BLaER1 treated with 17β-estradiol and CSF1 and Interleukin-3, amounts not matched to agents 10 nM and 100 nM (cell line): Measurements from ENCODE around the gene CSNK1G2.
A peak's percentile ranks its signal among the peaks of the same experiment; 100 is the strongest.

ENCODE experiments used
- H3K27ac ChIP-seq, 11 experiments: shearing (Covaris generic); formaldehyde crosslinking; 2 replicates each; pipeline ENCODE4 v1.8.1; 2022
- H3K27me3 ChIP-seq, 11 experiments: shearing (Covaris generic); formaldehyde crosslinking; 2 replicates each; pipeline ENCODE4 v1.8.1; 2022
- H3K36me3 ChIP-seq, 11 experiments: shearing (Covaris generic); formaldehyde crosslinking; 2 replicates each; pipeline ENCODE4 v1.8.1; 2022
- H3K4me1 ChIP-seq, 10 experiments: shearing (Covaris generic); formaldehyde crosslinking; 2 replicates each; pipeline ENCODE4 v1.8.1; 2022
- H3K4me2 ChIP-seq, 11 experiments: shearing (Covaris generic); formaldehyde crosslinking; 2 replicates each; pipeline ENCODE4 v1.8.1; 2022
- H3K4me3 ChIP-seq, 10 experiments: shearing (Covaris generic); formaldehyde crosslinking; 2 replicates each; pipeline ENCODE4 v1.8.1; 2022
- H3K9ac ChIP-seq, 11 experiments: shearing (Covaris generic); formaldehyde crosslinking; 2 replicates each; pipeline ENCODE4 v1.8.1; 2022
- H3K9me3 ChIP-seq, 11 experiments: shearing (Covaris generic); formaldehyde crosslinking; replicated peaks in 1 of 11; 2 replicates each; pipeline ENCODE4 v1.8.1; 2022
- H4K20me1 ChIP-seq, 11 experiments: shearing (Covaris generic); formaldehyde crosslinking; 2 replicates each; pipeline ENCODE4 v1.8.1; 2022
- Cebpa-rat ChIP-seq, 11 experiments: shearing (Covaris generic); IDR thresholded peaks; 2 replicates each; pipeline ENCODE4 v1.8.1; 2022

The CSNK1G2 gene

DNA sequence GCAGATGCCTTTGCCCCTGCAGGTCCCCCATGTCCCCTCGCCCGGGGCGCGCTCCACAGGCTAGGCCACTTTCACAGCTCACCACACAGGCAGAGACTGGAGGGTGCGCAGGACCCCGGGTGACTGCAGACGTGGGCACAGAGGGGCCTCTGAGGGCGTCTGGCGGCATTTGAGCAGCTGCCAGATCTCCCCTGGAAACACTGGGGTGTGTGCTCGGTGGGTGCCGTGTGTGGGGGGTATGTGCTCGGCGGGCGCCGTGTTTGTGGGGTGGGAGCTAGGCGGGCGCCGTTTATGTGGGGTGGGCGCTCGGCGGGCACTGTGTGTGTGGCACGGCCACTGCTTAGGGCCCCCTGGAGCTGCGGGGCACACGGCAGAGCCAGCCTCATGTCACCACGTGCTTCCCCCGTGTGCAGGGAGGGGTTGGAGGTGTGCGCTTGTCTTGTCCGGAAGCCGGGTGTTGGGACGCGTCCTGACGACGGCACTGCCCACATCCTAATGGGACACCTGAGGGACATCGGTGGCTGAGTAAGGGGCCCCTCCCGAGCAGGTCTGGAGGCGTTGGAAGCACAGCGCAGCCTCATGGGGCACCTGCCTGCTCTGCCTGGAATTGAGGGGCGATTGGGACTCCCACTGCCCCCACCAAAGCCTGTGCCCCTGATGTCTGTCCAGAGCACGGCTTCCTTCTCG, 16.7 kb downstream of the CSNK1G2 start:
- H3K4me1 ChIP-seq: peaks cover 56 to 94% (median 85%) of the 10 kb centered on the region in 10 experiments
- no peak overlapping the region for H3K27ac ChIP-seq
- no peak overlapping the region for H3K4me3 ChIP-seq
- peaks cover 10 to 44% (median 16%) of the 10 kb centered on the region in 11 experiments; a peak in 20 of 22 replicates for H3K36me3 ChIP-seq
- no peaks in the 10 kb centered on the region for H3K9me3 ChIP-seq
- H3K27me3 ChIP-seq: no peaks in the 10 kb centered on the region
- peak overlapping the region in 7 of 11 experiments; percentile 2 to 32 (median 12); a peak in 7 of 22 replicates for H3K4me2 ChIP-seq
- H4K20me1 ChIP-seq: peaks cover 94 to 95% (median 95%) of the 10 kb centered on the region in 11 experiments
- no peak for TF ChIP-seq Cebpa-rat (IDR thresholded peaks at IDR 0.05)
- H3K9ac ChIP-seq: no peak overlapping the region; a peak in 2 of 22 replicates

DNA sequence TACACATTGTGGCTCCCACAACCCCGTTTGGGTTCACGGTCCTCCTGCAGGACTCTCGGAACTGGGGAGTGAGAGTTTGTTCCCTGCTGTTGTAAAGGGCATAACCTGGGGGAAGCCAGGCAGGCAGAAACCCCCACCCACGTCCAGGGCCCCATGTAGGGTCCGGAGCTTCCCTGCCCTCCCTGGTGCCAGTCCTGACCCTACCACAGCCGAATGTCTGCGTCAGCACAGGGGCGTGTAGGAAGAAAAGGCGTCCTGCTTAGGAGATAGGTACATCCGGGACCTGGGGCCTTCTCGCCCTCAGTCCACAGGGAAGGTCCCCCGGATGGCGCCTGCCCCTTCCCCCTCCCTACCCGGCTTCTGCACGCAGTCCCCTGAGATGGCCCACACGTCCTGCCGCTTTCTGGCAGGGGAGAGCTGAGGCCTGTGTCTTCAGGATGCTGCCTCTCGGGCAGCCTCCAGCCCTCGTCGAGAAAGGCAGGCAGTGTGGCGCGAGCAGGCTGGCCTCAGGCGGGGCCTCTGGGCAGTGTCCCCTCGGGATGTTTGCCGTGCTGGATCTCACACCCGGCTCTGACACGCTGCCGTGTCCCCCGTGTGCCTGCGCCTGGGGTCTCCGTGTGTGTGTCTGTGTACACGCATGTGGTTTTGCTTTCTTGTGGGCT, 19.1 kb downstream of the CSNK1G2 start:
- Histone ChIP-seq H3K9ac (peak overlapping the region in 10 of 11 experiments; percentile 49 to 76 (median 66); a peak in 19 of 22 replicates), H3K27me3 (no peaks in the 10 kb centered on the region), H3K4me3 (peak overlapping the region in 8 of 10 experiments; percentile 24 to 60 (median 47); a peak in 11 of 20 replicates), H3K4me2 (peak overlapping the region; percentile 93 to 100 (median 97)), H3K27ac (peak overlapping the region in 9 of 11 experiments; percentile 0 to 75 (median 61); a peak in 14 of 22 replicates), H3K36me3 (peaks cover 6 to 43% (median 22%) of the 10 kb centered on the region in 11 experiments; a peak in 19 of 22 replicates), H3K9me3 (no peaks in the 10 kb centered on the region), H4K20me1 (peaks cover 81 to 95% (median 93%) of the 10 kb centered on the region in 11 experiments), H3K4me1 (peaks cover 40 to 82% (median 69%) of the 10 kb centered on the region in 10 experiments)
- TF ChIP-seq Cebpa-rat (IDR thresholded peaks at IDR 0.05): no peak

DNA sequence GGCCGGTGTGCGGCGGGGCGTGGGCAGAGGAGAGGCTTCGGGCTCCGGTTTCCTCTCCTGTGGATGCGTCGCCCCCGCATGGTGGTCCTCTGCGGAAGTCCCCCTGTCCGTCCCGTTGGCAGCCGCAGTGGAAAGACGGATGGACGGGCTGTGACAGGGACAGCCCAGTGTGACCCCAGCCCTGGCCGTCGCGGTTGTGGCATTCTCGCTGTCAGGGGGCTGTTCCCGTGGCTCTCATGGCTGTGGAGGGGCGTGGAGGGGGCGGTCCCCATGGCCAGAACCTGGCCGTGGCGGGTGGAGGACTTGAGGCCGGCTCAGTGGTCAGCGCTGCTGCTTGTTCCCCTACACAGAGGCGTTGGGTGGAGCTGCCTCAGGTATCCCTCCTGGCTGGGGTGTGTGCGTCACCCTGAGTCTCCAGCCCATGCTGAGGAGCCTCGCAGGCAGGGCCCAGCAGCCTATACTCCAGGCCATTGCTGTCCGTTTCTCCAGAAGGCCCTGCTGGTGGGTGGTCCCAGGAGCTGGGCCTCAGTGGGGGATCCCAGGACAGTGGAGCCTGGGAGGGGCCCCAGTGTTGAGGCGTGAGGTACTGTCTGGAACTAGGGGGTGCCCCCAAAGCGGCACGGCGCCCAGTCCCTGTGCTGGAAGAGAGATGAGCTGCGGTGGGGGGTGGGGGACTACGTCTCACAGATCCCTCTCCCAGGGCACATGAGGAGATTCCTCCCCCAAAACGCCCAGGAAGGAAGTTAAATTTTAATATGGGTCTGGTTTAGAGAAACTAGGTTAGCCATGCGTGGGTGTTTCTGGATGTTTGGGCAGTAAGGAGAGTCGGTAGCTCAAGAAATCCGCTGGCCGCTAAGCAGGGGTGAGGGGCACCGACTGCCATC, 20.3 kb downstream of the CSNK1G2 start:
- peaks cover 79 to 95% (median 93%) of the 10 kb centered on the region in 11 experiments for H4K20me1 ChIP-seq

DNA sequence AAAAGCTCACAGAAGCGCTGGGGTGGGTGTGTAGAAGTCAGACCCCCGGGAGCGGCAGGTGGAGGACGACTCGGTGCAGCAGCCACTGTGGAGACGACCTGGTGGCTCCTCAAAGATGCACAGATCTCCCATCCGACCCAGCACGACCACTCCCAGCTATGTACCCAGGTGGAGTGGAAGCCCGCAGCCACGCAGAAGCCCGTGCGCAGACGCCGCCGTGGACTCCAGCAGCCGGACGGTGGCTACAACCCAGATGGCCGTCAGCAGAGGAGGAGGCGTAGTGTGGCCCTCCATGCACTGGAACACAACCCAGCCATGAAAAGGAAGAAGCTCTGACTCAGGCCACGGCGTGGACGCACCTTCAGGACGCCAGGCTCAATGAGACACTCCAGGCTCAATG, 21.7 kb downstream of the CSNK1G2 start:
- peak overlapping the region in 1 of 11 experiments; percentile 76; a peak in 2 of 22 replicates for H3K9ac ChIP-seq
- peaks cover 6 to 37% (median 22%) of the 10 kb centered on the region in 11 experiments; a peak in 19 of 22 replicates for H3K36me3 ChIP-seq
- H3K9me3 ChIP-seq: no peaks in the 10 kb centered on the region
- no peaks in the 10 kb centered on the region for H3K27me3 ChIP-seq
- H3K4me2 ChIP-seq: peak overlapping the region in 8 of 11 experiments; percentile 93 to 100 (median 98); a peak in 11 of 22 replicates
- no peak for TF ChIP-seq Cebpa-rat (IDR thresholded peaks at IDR 0.05)
- no peak overlapping the region for H3K4me3 ChIP-seq
- H4K20me1 ChIP-seq: peaks cover 78 to 95% (median 91%) of the 10 kb centered on the region in 11 experiments
- peaks cover 54 to 82% (median 73%) of the 10 kb centered on the region in 10 experiments for H3K4me1 ChIP-seq
- peak overlapping the region in 1 of 11 experiments; percentile 75; a peak in 1 of 22 replicates for H3K27ac ChIP-seq

More for the DNA sequence above, 20.3 kb downstream of the CSNK1G2 start:
- H3K4me1 ChIP-seq: peaks cover 42 to 82% (median 70%) of the 10 kb centered on the region in 10 experiments
- H3K9me3 ChIP-seq: no peaks in the 10 kb centered on the region
- no peak for TF ChIP-seq Cebpa-rat (IDR thresholded peaks at IDR 0.05)
- peak overlapping the region; percentile 12 to 75 (median 61); a peak in 20 of 22 replicates for H3K27ac ChIP-seq
- peak overlapping the region; percentile 49 to 76 (median 69) for H3K9ac ChIP-seq
- peak overlapping the region; percentile 20 to 60 (median 46); a peak in 19 of 20 replicates for H3K4me3 ChIP-seq
- no peaks in the 10 kb centered on the region for H3K27me3 ChIP-seq
- peak overlapping the region; percentile 93 to 100 (median 97) for H3K4me2 ChIP-seq
- peaks cover 6 to 42% (median 22%) of the 10 kb centered on the region in 11 experiments; a peak in 19 of 22 replicates for H3K36me3 ChIP-seq

DNA sequence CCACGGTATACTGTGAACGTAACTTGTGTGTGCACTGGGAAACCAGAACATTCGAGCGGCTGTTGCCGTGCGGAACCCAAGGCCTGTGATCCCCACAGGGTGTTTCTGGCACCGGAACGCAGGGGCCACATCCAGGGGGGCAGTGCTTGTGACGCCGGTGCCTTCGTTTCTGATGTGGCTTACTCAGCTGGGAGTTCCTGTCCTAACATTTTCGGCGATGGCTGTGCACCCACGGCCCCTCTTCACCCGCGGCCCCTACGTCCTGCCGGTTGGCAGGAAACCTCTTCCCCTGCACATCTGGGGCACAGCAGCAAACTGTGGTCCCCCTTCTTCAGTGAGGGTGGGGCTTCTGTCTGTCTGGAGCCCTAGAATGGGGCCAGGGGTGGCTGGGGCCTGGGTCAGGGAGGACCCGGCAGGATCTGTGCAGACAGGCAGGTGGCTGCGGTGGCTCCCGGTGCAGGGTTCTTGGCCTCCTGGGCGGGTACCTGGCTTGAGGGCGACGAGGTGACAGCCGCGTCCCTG, 26.2 kb downstream of the CSNK1G2 start:
- H3K4me2 ChIP-seq: peak overlapping the region; percentile 52 to 93 (median 81)
- H3K27me3 ChIP-seq: no peaks in the 10 kb centered on the region
- peak overlapping the region in 3 of 10 experiments; percentile 21 to 37 (median 32); a peak in 3 of 20 replicates for H3K4me3 ChIP-seq
- peaks cover 77 to 99% (median 92%) of the 10 kb centered on the region in 11 experiments for H4K20me1 ChIP-seq
- peak overlapping the region in 5 of 11 experiments; percentile 0 to 42 (median 18); a peak in 5 of 22 replicates for H3K27ac ChIP-seq
- H3K4me1 ChIP-seq: peaks cover 23 to 46% (median 39%) of the 10 kb centered on the region in 10 experiments
- H3K9ac ChIP-seq: peak overlapping the region; percentile 0 to 60 (median 29); a peak in 11 of 22 replicates
- no peaks in the 10 kb centered on the region for H3K9me3 ChIP-seq
- H3K36me3 ChIP-seq: peaks cover 29 to 71% (median 47%) of the 10 kb centered on the region in 11 experiments
- TF ChIP-seq Cebpa-rat (IDR thresholded peaks at IDR 0.05): no peak

DNA sequence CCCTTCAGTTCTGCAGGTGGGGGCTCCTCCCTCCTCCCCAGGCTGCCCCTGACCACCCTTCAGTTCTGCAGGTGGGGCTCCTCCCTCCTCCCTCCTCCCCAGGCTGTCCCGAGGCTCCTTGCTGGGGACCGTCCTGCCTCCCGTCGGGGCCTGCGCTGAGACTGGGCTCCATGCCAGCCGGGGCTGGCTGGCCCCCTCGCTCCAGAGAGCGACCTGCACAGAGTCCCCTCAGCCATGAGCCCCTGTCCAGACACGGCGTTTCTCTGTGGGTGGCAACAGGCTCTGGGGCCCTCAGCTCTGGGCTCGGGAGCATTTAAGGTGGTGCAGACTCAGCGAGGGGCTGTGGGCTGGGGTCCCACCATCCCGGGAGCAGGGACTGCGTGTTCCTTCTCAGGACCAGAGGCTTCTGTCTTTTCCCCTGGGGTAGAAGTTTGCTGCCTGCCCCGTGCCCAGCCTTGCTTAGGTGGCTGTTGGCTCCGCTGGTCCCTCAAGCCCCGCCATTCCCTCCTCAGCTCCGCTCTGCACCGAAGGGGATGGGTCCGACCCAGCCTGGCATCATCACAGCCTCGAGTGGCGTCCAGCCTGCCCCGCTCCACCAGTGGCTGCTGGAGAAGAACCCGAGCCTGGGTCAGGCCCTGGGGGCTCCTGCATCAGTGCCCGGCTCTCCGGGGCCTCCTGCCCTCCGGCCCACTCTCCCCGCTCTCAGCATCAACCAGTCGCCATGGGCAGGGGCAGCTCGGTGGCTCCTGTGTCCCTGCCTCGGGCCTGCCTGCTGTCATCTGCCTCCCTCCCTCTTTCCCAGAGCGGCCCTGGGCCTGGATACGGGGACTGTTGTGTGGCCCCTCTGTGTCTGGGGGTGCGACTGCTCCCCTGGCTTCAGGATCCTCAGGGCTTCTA, 27.6 kb downstream of the CSNK1G2 start:
- H3K36me3 ChIP-seq: peaks cover 23 to 70% (median 39%) of the 10 kb centered on the region in 11 experiments; a peak in 21 of 22 replicates
- H3K27me3 ChIP-seq: no peaks in the 10 kb centered on the region
- 0 out of 22 replicates have a peak overlapping the region, but pooled peaks of 1 of the 11 experiments have one; percentile 6 for H3K9ac ChIP-seq
- H4K20me1 ChIP-seq: peaks cover 82 to 99% (median 92%) of the 10 kb centered on the region in 11 experiments
- H3K9me3 ChIP-seq: no peaks in the 10 kb centered on the region
- no peak overlapping the region for H3K4me3 ChIP-seq
- H3K27ac ChIP-seq: no peak overlapping the region
- peaks cover 16 to 42% (median 32%) of the 10 kb centered on the region in 10 experiments for H3K4me1 ChIP-seq
- TF ChIP-seq Cebpa-rat (IDR thresholded peaks at IDR 0.05): no peak
- no peak overlapping the region for H3K4me2 ChIP-seq
